HepG2 (cell line): ENCODE results near the gene KAZN. TPM values are rescaled to one million over a fixed set of nuclear protein-coding genes. Genes with fewer than 3 reads are reported as not detected.

ENCODE experiments used
- ATAC-seq: fragments of 200-7000 bp; cut with Tn5 transposase; 3 replicates; pipeline ENCODE4 v1.9.1; 2020; ENCODE audit warnings: mild to moderate bottlenecking, moderate library complexity
- BruUV-seq: library from RNA; stranded (reverse); fragments of 400-500 nt; replicated peaks from 2 replicates; lab custom pipeline; 2021; lab: Mats Ljungman, UMichigan
- CTCF ChIA-PET: fragments of 300-600 bp; formaldehyde crosslinking; extraction: SDS; loops from one replicate; lab custom pipeline; 2021; ENCODE audit warnings: low total read pairs, inconsistent platforms, low intra/inter-chr PET ratio; lab: Yijun Ruan, JAX
- POLR2A ChIA-PET: fragments of 350-600 bp; sonication (Branson Sonifier 250); formaldehyde crosslinking; loops from one replicate; lab custom pipeline; 2020; ENCODE audit warnings: antibody characterized with exemption, inconsistent platforms; lab: Yijun Ruan, JAX
- DNase-seq: peaks from one replicate; pipeline ENCODE4 v3.0.0-alpha.2; 2015; ENCODE audit warnings: low spot score
- FAIRE-seq: peaks from 3 replicates; lab custom pipeline; 2011; peaks lifted over from hg19 to GRCh38; lab: Jason Lieb, UNC
- H2AFZ ChIP-seq: one replicate; pipeline ENCODE4 v1.6.1; 2011; ENCODE audit warnings: low read length, inconsistent platforms
- H3K27ac ChIP-seq: fragments of 300-600 bp; 3 replicates; pipeline ENCODE4 v1.8.0; 2011; ENCODE audit warnings: mixed run types, mild to moderate bottlenecking, mixed read lengths, low read length, inconsistent platforms; ENCODE audit not compliant: insufficient read depth; ENCODE audit errors: extremely low read length
- H3K27me3 ChIP-seq, 2 experiments: fragments of 200-600 bp in 1 of 2; 2 replicates in 1 of 2; 3 replicates in 1 of 2; pipeline versions ENCODE4 v1.6.0 to v1.8.0; 2011; ENCODE audit warnings: low read length in 2 of 2, mild to moderate bottlenecking in 2 of 2, moderate library complexity in 2 of 2, inconsistent platforms in 1 of 2; ENCODE audit not compliant: insufficient read depth in 2 of 2, control insufficient read depth in 1 of 2
- H3K36me3 ChIP-seq, 2 experiments: fragments of 200-600 bp in 1 of 2; replicated peaks in 1 of 2; 2 replicates in 1 of 2; 3 replicates in 1 of 2; pipeline versions ENCODE4 v1.5.1 to v1.8.0; 2011; ENCODE audit warnings: low read length in 2 of 2, inconsistent platforms in 1 of 2; ENCODE audit not compliant: insufficient read depth in 2 of 2, control insufficient read depth in 1 of 2
- H3K4me1 ChIP-seq: 2 replicates; pipeline ENCODE4 v1.5.1; 2012; ENCODE audit warnings: low read length, inconsistent platforms; ENCODE audit not compliant: insufficient read depth
- H3K4me2 ChIP-seq: 2 replicates; pipeline ENCODE4 v1.6.0; 2011; ENCODE audit warnings: low read depth, low read length, inconsistent platforms
- H3K4me3 ChIP-seq, 3 experiments: fragments of 200-600 bp in 1 of 3; sonication (generic), shearing (Covaris generic) in 1 of 3; replicated peaks in 1 of 3; 2 replicates each; pipeline ENCODE4 v1.5.1; 2011 to 2016; ENCODE audit warnings: low read length in 3 of 3, inconsistent platforms in 2 of 3, low read depth in 2 of 3, mild to moderate bottlenecking in 2 of 3, control low read depth in 1 of 3, mixed read lengths in 1 of 3; ENCODE audit not compliant: insufficient read depth in 1 of 3
- H3K79me2 ChIP-seq: one replicate; pipeline ENCODE4 v1.6.1; 2011; ENCODE audit warnings: low read length, inconsistent platforms; ENCODE audit not compliant: insufficient read depth
- H3K9ac ChIP-seq: 2 replicates; pipeline ENCODE4 v1.6.0; 2011; ENCODE audit warnings: mild to moderate bottlenecking, low read depth, low read length, inconsistent platforms; ENCODE audit not compliant: insufficient read depth
- H3K9me3 ChIP-seq: 2 replicates; pipeline ENCODE4 v1.5.1; 2012; ENCODE audit warnings: mild to moderate bottlenecking, low read length
- H4K20me1 ChIP-seq: 2 replicates; pipeline ENCODE4 v1.6.0; 2011; ENCODE audit warnings: inconsistent platforms, mild to moderate bottlenecking, low read length, moderate library complexity; ENCODE audit not compliant: insufficient read depth
- CREB1 ChIP-seq, 2 experiments: fragments of 450-650 bp in 1 of 2; IDR thresholded peaks; 2 replicates each; pipeline ENCODE4 v1.6.1; 2016 to 2017; ENCODE audit warnings: control low read depth in 1 of 2, mild to moderate bottlenecking in 1 of 2, missing compliant biosample characterization in 1 of 2, missing genetic modification characterization in 1 of 2
- FOXK2 ChIP-seq: fragments of 450-650 bp; IDR thresholded peaks from 2 replicates; pipeline ENCODE4 v1.6.1; 2016
- NAIF1 ChIP-seq: sonication (generic); formaldehyde crosslinking; IDR thresholded peaks from 2 replicates; pipeline ENCODE4 v1.5.0; 2020; ENCODE audit warnings: mild to moderate bottlenecking, missing genetic modification reagents, borderline replicate concordance
- NCOR1 ChIP-seq: fragments of 200-600 bp; sonication (generic); IDR thresholded peaks from 2 replicates; pipeline ENCODE4 v1.7.0; 2017; ENCODE audit warnings: antibody characterized with exemption, low read length, borderline replicate concordance
- PAX8 ChIP-seq: sonication (generic); formaldehyde crosslinking; IDR thresholded peaks from 2 replicates; pipeline ENCODE4 v1.8.0; 2022; ENCODE audit warnings: mild to moderate bottlenecking, missing genetic modification reagents, borderline replicate concordance
- SMC3 ChIP-seq: IDR thresholded peaks from 2 replicates; pipeline ENCODE4 v1.6.1; 2011; ENCODE audit warnings: low read length, improper control_type of control experiment
- SMYD3 ChIP-seq: sonication (generic); formaldehyde crosslinking; IDR thresholded peaks from 2 replicates; pipeline ENCODE4 v1.8.1; 2023; ENCODE audit warnings: mild to moderate bottlenecking, missing genetic modification reagents
- STAG1 ChIP-seq: sonication (generic); formaldehyde crosslinking; IDR thresholded peaks from 2 replicates; pipeline ENCODE4 v1.4.0; 2020; ENCODE audit warnings: missing genetic modification reagents
- ZNF572 ChIP-seq: sonication (generic); formaldehyde crosslinking; IDR thresholded peaks from 2 replicates; pipeline ENCODE4 v1.5.1; 2020; ENCODE audit warnings: mild to moderate bottlenecking, missing genetic modification reagents
- WGBS: methylation state at CpG from one replicate; pipeline ENCODE4 v1.1.6; 2017; ENCODE audit warnings: low lambda C conversion rate; 5-methylcytosine and 5-hydroxymethylcytosine counted together
- in situ Hi-C: cut with HindIII; loops from 2 replicates; pipeline ENCODE4 v1.10.0; 2017; ENCODE audit warnings: low pct_unique_long_range_greater_than_20kb; ENCODE audit not compliant: extremely low pct_ligation_motif_present
- intact Hi-C: fragments of 100-400 bp; cut with micrococcal nuclease; formaldehyde crosslinking; loops from one replicate; pipeline ENCODE4 v1.10.0; 2022; ENCODE audit not compliant: unreplicated experiment
- polyA plus RNA-seq, 8 experiments: library from polyadenylated mRNA; depleted of rRNA in 3 of 8; stranded (reverse) in 7 of 8; unstranded in 1 of 8; fragments of >200 nt; fragmentation: Illumina TruSeq in 4 of 8; extraction: Trizol in 4 of 8; gene quantifications; 2 replicates each; pipeline versions ENCODE4 v1.2.1 to v1.2.3, GENCODE V29; 2011 to 2016; ENCODE audit warnings: low read depth in 4 of 8, missing spikeins in 1 of 8, mixed read lengths in 1 of 8; ENCODE audit not compliant: insufficient read depth in 1 of 8
- total RNA-seq, 5 experiments: library from RNA; depleted of rRNA; stranded (reverse); fragments of >200 nt; fragmentation: Illumina TruSeq; extraction: Trizol; gene quantifications; 2 replicates each; pipeline ENCODE4 v1.2.3, GENCODE V29; 2016; ENCODE audit warnings: low read depth in 1 of 5
- TF ChIP-seq, protein P1 (sequence below): sonication (generic); formaldehyde crosslinking; IDR thresholded peaks from 2 replicates; pipeline ENCODE4 v1.4.0; 2020; ENCODE audit warnings: missing genetic modification reagents; ENCODE audit errors: not compliant biosample characterization
- TF ChIP-seq, protein P2 (sequence below): sonication (generic); formaldehyde crosslinking; IDR thresholded peaks from 2 replicates; pipeline ENCODE4 v1.5.0; 2020; ENCODE audit warnings: mild to moderate bottlenecking, missing genetic modification reagents, moderate library complexity

KAZN gene
- total and polyA plus RNA-seq, 2 of the 13 experiments (the other 11 are each of a cell fraction or from before 2014, with no cell fraction given) = 10.4 to 13.5 TPM

DNA sequence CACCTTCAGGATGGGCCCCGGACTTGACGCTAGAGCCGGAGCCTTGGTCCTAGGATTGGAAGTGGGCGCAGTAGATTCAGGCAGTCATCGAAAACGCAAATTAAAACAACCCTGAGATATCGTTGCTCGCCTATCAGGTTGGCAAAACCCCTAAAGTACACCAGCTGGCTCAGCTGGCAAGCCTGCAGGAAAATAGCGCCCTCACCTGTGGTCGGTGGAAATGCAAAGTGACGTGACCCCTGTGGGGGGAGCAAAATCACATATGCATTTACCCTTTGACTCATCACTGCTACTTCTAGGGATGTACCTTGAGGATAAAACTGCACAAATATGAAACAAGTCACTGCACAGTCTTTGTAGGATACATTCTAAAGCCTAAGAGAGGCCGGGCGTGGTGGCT is 384.8 kb downstream of the KAZN start:
- ATAC-seq = no peak
- Histone ChIP-seq H4K20me1 (no peaks in the 10 kb centered on the region), H3K36me3 (peaks cover 0 to 10% of the 10 kb centered on the region in 2 experiments; a peak in 2 of 5 replicates), H3K27me3 (no peaks in the 10 kb centered on the region), H3K27ac (no peak overlapping the region), H3K9ac (no peak overlapping the region), H3K4me3 (no peak overlapping the region), H2AFZ (no peak overlapping the region), H3K79me2 (no peaks in the 10 kb centered on the region), H3K4me1 (0 out of 2 replicates have a peak, but pooled peaks cover 5% of the 10 kb centered on the region), H3K4me2 (no peak overlapping the region), H3K9me3 (no peaks in the 10 kb centered on the region)
- no peak for FAIRE-seq
- no TSS peak for BruUV-seq
- TF ChIP-seq, protein P1, sequence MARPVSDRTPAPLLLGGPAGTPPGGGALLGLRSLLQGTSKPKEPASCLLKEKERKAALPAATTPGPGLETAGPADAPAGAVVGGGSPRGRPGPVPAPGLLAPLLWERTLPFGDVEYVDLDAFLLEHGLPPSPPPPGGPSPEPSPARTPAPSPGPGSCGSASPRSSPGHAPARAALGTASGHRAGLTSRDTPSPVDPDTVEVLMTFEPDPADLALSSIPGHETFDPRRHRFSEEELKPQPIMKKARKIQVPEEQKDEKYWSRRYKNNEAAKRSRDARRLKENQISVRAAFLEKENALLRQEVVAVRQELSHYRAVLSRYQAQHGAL = no peak
- TF ChIP-seq PAX8 (no peak), SMYD3 (CRISPR knock-in tag) (no peak), CREB1 (IDR thresholded peaks at IDR 0.05) (no peak), CREB1 (CRISPR knock-in tag; IDR thresholded peaks at IDR 0.05) (no peak), STAG1 (CRISPR knock-in tag) (peak; percentile 41), ZNF572 (CRISPR knock-in tag) (0 out of 2 replicates have a peak, but pooled peaks have one; percentile 31), FOXK2 (no peak), NAIF1 (no peak), SMC3 (peak; percentile 10; the same call in 1 of the 2 replicates), NCOR1 (no peak)
- TF ChIP-seq, protein P2, sequence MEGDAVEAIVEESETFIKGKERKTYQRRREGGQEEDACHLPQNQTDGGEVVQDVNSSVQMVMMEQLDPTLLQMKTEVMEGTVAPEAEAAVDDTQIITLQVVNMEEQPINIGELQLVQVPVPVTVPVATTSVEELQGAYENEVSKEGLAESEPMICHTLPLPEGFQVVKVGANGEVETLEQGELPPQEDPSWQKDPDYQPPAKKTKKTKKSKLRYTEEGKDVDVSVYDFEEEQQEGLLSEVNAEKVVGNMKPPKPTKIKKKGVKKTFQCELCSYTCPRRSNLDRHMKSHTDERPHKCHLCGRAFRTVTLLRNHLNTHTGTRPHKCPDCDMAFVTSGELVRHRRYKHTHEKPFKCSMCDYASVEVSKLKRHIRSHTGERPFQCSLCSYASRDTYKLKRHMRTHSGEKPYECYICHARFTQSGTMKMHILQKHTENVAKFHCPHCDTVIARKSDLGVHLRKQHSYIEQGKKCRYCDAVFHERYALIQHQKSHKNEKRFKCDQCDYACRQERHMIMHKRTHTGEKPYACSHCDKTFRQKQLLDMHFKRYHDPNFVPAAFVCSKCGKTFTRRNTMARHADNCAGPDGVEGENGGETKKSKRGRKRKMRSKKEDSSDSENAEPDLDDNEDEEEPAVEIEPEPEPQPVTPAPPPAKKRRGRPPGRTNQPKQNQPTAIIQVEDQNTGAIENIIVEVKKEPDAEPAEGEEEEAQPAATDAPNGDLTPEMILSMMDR = peak; percentile 26; the same call in 1 of the 2 replicates
- intact Hi-C loops (no loop called here), in situ Hi-C loops (no loop called here)
- ChIA-PET CTCF (no interaction called here), POLR2A (no interaction called here)
- WGBS = 91% methylated on average over 13 of the region's 13 CpGs
- no peak for DNase-seq
